ENCODE measurements around the gene GARNL3. TPM values are rescaled to one million over a fixed set of nuclear protein-coding genes. Genes with fewer than 3 reads are reported as not detected.

GARNL3 gene
- total RNA-seq, 2 experiments from 2014 or later: 16.1 to 17.2 TPM

GRCh38 chr9:127252410-127253318 is 11.9 kb upstream of the GARNL3 start:
- no peak for TF ChIP-seq EZH2phosphoT487 (IDR thresholded peaks at IDR 0.05; ENCODE audit: borderline replicate concordance, low read depth, low read length)
- TF ChIP-seq, protein P1, sequence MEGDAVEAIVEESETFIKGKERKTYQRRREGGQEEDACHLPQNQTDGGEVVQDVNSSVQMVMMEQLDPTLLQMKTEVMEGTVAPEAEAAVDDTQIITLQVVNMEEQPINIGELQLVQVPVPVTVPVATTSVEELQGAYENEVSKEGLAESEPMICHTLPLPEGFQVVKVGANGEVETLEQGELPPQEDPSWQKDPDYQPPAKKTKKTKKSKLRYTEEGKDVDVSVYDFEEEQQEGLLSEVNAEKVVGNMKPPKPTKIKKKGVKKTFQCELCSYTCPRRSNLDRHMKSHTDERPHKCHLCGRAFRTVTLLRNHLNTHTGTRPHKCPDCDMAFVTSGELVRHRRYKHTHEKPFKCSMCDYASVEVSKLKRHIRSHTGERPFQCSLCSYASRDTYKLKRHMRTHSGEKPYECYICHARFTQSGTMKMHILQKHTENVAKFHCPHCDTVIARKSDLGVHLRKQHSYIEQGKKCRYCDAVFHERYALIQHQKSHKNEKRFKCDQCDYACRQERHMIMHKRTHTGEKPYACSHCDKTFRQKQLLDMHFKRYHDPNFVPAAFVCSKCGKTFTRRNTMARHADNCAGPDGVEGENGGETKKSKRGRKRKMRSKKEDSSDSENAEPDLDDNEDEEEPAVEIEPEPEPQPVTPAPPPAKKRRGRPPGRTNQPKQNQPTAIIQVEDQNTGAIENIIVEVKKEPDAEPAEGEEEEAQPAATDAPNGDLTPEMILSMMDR (conservative IDR thresholded peaks at IDR 0.05; ENCODE audit: low read length): no peak
- Histone ChIP-seq H3K9me2 (ENCODE audit: insufficient read depth, low read length) (no peaks in the 10 kb centered on the region), H3K9me3 (ENCODE audit: low read length) (no peaks in the 10 kb centered on the region), H3K27ac (ENCODE audit: low read depth, low read length, poor library complexity, severe bottlenecking) (no peak overlapping the region), H4K20me1 (ENCODE audit: insufficient read depth, low read length) (no peaks in the 10 kb centered on the region), H3K79me2 (ENCODE audit: insufficient read depth, low read depth, low read length) (no peaks in the 10 kb centered on the region), H3K4me3 (ENCODE audit: low read depth, low read length, poor library complexity, severe bottlenecking) (no peak overlapping the region), H3K4me2 (ENCODE audit: low read length) (no peak overlapping the region), H3K4me1 (ENCODE audit: insufficient read depth, low read length, poor library complexity, severe bottlenecking) (no peaks in the 10 kb centered on the region), H3K36me3 (ENCODE audit: insufficient read depth, low read length) (no peaks in the 10 kb centered on the region), H2AFZ (ENCODE audit: low read length) (no peak overlapping the region)
- no peak for DNase-seq (ENCODE audit: low spot score)
- no TSS peak for BruUV-seq (replicated peaks)
- POLR2A ChIA-PET: interaction anchor here (1.5 kb wide), 1 partner anchor 8 kb away, joined by 5 read pairs; no protein-coding TSS in a partner anchor
- CTCF ChIA-PET (ENCODE audit: unreplicated experiment): no interaction called here
- intact Hi-C loops (cut with micrococcal nuclease; ENCODE audit: unreplicated experiment): no loop called here

DNA sequence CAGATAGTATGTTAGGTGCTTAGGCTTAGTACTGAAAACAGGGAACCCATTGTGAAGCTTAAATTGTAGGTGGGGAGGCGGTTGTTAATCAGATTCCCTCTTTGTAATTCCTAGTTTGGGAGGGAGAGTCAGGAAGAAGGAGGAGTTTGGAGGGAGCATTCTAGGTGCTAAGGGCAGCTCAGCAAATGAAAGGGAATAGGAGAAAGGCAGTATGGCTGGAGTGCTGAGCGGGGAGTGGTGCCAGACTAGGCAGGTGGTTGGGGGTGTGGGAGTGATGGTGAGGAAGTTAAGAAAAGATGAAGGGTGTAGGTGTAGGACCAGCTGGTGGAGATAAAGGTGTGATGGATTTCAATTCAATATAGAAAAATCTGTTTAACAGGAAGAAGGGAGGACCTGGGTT is 11.1 kb upstream of the GARNL3 start:
- no peak for DNase-seq (ENCODE audit: low spot score)
- no peaks in the 10 kb centered on the region for H4K20me1 ChIP-seq (ENCODE audit: insufficient read depth, low read length)
- CTCF ChIA-PET (ENCODE audit: unreplicated experiment): no interaction called here
- TF ChIP-seq, protein P1 (conservative IDR thresholded peaks at IDR 0.05; ENCODE audit: low read length): no peak
- no peak for TF ChIP-seq EZH2phosphoT487 (IDR thresholded peaks at IDR 0.05; ENCODE audit: borderline replicate concordance, low read depth, low read length)
- H2AFZ ChIP-seq (ENCODE audit: low read length): no peak overlapping the region
- no peak overlapping the region for H3K4me2 ChIP-seq (ENCODE audit: low read length)
- POLR2A ChIA-PET: interaction anchor here (1.5 kb wide), 1 partner anchor 9 kb away, joined by 5 read pairs; no protein-coding TSS in a partner anchor
- H3K9me3 ChIP-seq (ENCODE audit: low read length): no peaks in the 10 kb centered on the region
- no peaks in the 10 kb centered on the region for H3K36me3 ChIP-seq (ENCODE audit: insufficient read depth, low read length)
- BruUV-seq (replicated peaks): no TSS peak
- no peak overlapping the region for H3K4me3 ChIP-seq (ENCODE audit: low read depth, low read length, poor library complexity, severe bottlenecking)
- intact Hi-C loops (cut with micrococcal nuclease; ENCODE audit: unreplicated experiment): no loop called here
- H3K79me2 ChIP-seq (ENCODE audit: insufficient read depth, low read depth, low read length): no peaks in the 10 kb centered on the region
- no peak overlapping the region for H3K27ac ChIP-seq (ENCODE audit: low read depth, low read length, poor library complexity, severe bottlenecking)
- no peaks in the 10 kb centered on the region for H3K4me1 ChIP-seq (ENCODE audit: insufficient read depth, low read length, poor library complexity, severe bottlenecking)
- H3K9me2 ChIP-seq (ENCODE audit: insufficient read depth, low read length): no peaks in the 10 kb centered on the region

DNA sequence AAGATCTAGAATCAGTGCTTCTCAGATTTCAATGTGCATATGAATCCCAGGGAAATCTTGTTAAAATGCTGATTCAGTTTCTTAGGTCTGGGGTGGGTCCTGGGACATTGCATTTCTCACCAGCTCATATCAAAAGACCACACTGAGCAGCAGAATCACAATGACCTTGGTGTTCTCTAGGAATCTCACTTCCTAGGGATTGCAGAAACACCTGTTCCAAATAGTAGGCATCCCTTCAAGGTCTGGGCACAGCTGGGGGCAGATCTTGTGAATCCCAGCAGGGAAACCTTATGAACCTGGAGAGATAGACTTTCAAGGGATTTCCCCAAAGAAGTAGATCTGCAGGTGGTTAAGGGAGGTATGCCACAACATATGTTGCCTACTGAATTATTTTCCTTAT is 8.9 kb upstream of the GARNL3 start:
- DNase-seq (ENCODE audit: low spot score): no peak
- no peak overlapping the region for H3K27ac ChIP-seq (ENCODE audit: low read depth, low read length, poor library complexity, severe bottlenecking)
- H3K79me2 ChIP-seq (ENCODE audit: insufficient read depth, low read depth, low read length): no peaks in the 10 kb centered on the region
- H2AFZ ChIP-seq (ENCODE audit: low read length): no peak overlapping the region
- CTCF ChIA-PET (ENCODE audit: unreplicated experiment): no interaction called here
- intact Hi-C loops (cut with micrococcal nuclease; ENCODE audit: unreplicated experiment): no loop called here
- POLR2A ChIA-PET: no interaction called here
- H3K4me1 ChIP-seq (ENCODE audit: insufficient read depth, low read length, poor library complexity, severe bottlenecking): no peaks in the 10 kb centered on the region
- BruUV-seq (replicated peaks): no TSS peak
- no peaks in the 10 kb centered on the region for H3K9me3 ChIP-seq (ENCODE audit: low read length)
- TF ChIP-seq EZH2phosphoT487 (IDR thresholded peaks at IDR 0.05; ENCODE audit: borderline replicate concordance, low read depth, low read length): no peak
- TF ChIP-seq, protein P1 (conservative IDR thresholded peaks at IDR 0.05; ENCODE audit: low read length): no peak
- no peaks in the 10 kb centered on the region for H3K36me3 ChIP-seq (ENCODE audit: insufficient read depth, low read length)
- no peaks in the 10 kb centered on the region for H4K20me1 ChIP-seq (ENCODE audit: insufficient read depth, low read length)
- H3K4me3 ChIP-seq (ENCODE audit: low read depth, low read length, poor library complexity, severe bottlenecking): no peak overlapping the region
- no peaks in the 10 kb centered on the region for H3K9me2 ChIP-seq (ENCODE audit: insufficient read depth, low read length)
- no peak overlapping the region for H3K4me2 ChIP-seq (ENCODE audit: low read length)

Data from OCI-LY7 (cell line).